Measurements from ENCODE around the gene TAF15.

The TAF15 gene

GRCh38 chr17:35788477-35789368 is 20.6 kb upstream of the TAF15 start:
- DNase-seq (ENCODE audit: low read depth), result peak; percentile 97

- no peak for DNase-seq (ENCODE audit: low read depth)
Measured at GRCh38 chr17:35790841-35791240, 18.4 kb upstream of the TAF15 start.

- no peak for DNase-seq (ENCODE audit: low read depth)
Measured at GRCh38 chr17:35791681-35792350, 17.5 kb upstream of the TAF15 start.

- no peak for DNase-seq (ENCODE audit: low read depth)
Measured at GRCh38 chr17:35793257-35793656, 16.0 kb upstream of the TAF15 start.

- no peak for DNase-seq (ENCODE audit: low read depth)
Measured at GRCh38 chr17:35795007-35795870, 14.0 kb upstream of the TAF15 start, which contains the start of gene MMP28. MMP28 (minus strand) TSS chr17:35795641; CDS start chr17:35795377, 264 bp downstream.

GRCh38 chr17:35795871-35796265 is 13.4 kb upstream of the TAF15 start:
- DNase-seq (ENCODE audit: low read depth), result no peak

GRCh38 chr17:35796942-35797341 is 12.3 kb upstream of the TAF15 start:
- no peak for DNase-seq (ENCODE audit: low read depth)

- no peak for DNase-seq (ENCODE audit: low read depth)
Measured at GRCh38 chr17:35797370-35797769, 11.9 kb upstream of the TAF15 start.

- no peak for DNase-seq (ENCODE audit: low read depth)
Measured at GRCh38 chr17:35797918-35798317, 11.4 kb upstream of the TAF15 start.

GRCh38 chr17:35799942-35800341 is 9.3 kb upstream of the TAF15 start:
- no peak for DNase-seq (ENCODE audit: low read depth)

- peak; percentile 59 for DNase-seq (ENCODE audit: low read depth)
Measured at GRCh38 chr17:35801583-35802224, 7.6 kb upstream of the TAF15 start.

- DNase-seq (ENCODE audit: low read depth), result peak; percentile 93
Measured at GRCh38 chr17:35804658-35805192, 4.6 kb upstream of the TAF15 start.

- DNase-seq (ENCODE audit: low read depth), result peak; percentile 59
Measured at GRCh38 chr17:35807371-35808144, 1.7 kb upstream of the TAF15 start.

- no peak for DNase-seq (ENCODE audit: low read depth)
Measured at GRCh38 chr17:35808240-35808961, 883 bp upstream of the TAF15 start.

GRCh38 chr17:35809855-35810461 is 674 bp downstream of the TAF15 start:
- peak; percentile 44 for DNase-seq (ENCODE audit: low read depth)

GRCh38 chr17:35811759-35812158 is 2.5 kb downstream of the TAF15 start:
- DNase-seq (ENCODE audit: low read depth), result no peak

- DNase-seq (ENCODE audit: low read depth), result no peak
Measured at GRCh38 chr17:35812456-35812855, 3.2 kb downstream of the TAF15 start.

GRCh38 chr17:35816723-35817122 is 7.4 kb downstream of the TAF15 start:
- no peak for DNase-seq (ENCODE audit: low read depth)

GRCh38 chr17:35817196-35817595 is 7.9 kb downstream of the TAF15 start:
- peak; percentile 31 for DNase-seq (ENCODE audit: low read depth)

- DNase-seq (ENCODE audit: low read depth), result no peak
Measured at GRCh38 chr17:35819455-35819854, 10.2 kb downstream of the TAF15 start.

Measured in iris pigment epithelial cell (primary cell).